HUES6 (cell line): Measurements from ENCODE around the gene PUS7L.

Source experiments
- H3K27ac ChIP-seq: 2 replicates; pipeline ENCODE4 v1.7.0; 2013; ENCODE audit warnings: low read depth, mild to moderate bottlenecking, low read length, inconsistent platforms
- H3K27me3 ChIP-seq: 2 replicates; pipeline ENCODE4 v1.6.1; 2013; ENCODE audit warnings: low read length; ENCODE audit not compliant: control insufficient read depth, insufficient read depth
- H3K36me3 ChIP-seq: 2 replicates; pipeline ENCODE4 v1.6.1; 2013; ENCODE audit warnings: low read length; ENCODE audit not compliant: control insufficient read depth, insufficient read depth
- H3K4me1 ChIP-seq: 2 replicates; pipeline ENCODE4 v1.6.1; 2013; ENCODE audit warnings: low read length; ENCODE audit not compliant: control insufficient read depth, insufficient read depth
- H3K4me3 ChIP-seq: 2 replicates; pipeline ENCODE4 v1.5.1; 2013; ENCODE audit warnings: low read depth, low read length
- H3K9ac ChIP-seq: one replicate; pipeline ENCODE4 v1.6.1; 2013; ENCODE audit warnings: mild to moderate bottlenecking, low read length
- H3K9me3 ChIP-seq: 2 replicates; pipeline ENCODE4 v1.6.1; 2013; ENCODE audit warnings: low read depth, low read length; ENCODE audit not compliant: control insufficient read depth, insufficient read depth

PUS7L gene

DNA sequence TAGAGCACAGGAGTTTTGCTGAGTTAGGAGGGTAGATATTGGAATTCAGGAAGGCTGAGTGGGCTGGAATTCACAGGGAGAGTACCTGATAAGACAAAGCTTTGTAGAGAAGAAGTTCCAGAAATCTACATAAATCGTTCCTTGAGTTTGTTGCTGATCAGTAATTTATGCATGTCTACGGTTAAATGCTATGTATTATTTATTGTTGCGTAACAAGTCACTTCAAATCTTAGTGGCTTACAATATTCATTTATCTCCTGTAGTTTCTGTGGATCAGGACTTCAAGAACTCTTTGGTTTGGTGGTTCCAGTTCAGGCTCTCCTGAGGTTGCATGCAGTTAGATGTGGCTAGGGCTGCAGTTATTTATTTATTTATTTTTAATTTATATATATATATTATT lies 7.8 kb downstream of the PUS7L start:
- Histone ChIP-seq H3K9me3 (no peaks in the 10 kb centered on the region), H3K4me3 (no peak overlapping the region), H3K4me1 (no peaks in the 10 kb centered on the region), H3K27me3 (no peaks in the 10 kb centered on the region), H3K36me3 (peaks cover 17% of the 10 kb centered on the region), H3K27ac (no peak overlapping the region), H3K9ac (no peak overlapping the region)

DNA sequence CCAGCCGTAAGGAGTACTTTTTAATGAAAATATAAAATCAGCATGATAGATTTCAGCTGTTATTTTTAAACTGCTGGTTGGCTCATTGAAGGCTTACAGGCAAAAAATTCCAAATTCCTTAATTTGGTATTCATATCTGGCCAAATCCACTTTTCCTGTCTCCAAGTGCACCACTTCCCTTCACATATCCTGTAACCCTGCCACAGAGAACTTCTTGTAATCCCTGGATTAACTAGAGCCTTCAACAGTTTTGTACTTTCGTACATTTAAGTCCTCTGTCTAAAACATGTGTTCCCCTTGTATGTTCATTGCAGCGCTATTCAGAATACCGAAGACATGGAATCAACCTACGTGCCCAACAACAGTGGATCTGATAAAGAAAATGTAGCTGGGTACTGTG lies 9.6 kb downstream of the PUS7L start:
- H3K27ac ChIP-seq, result no peak overlapping the region
- no peaks in the 10 kb centered on the region for H3K27me3 ChIP-seq
- H3K4me1 ChIP-seq, result no peaks in the 10 kb centered on the region
- H3K36me3 ChIP-seq, result peaks cover 27% of the 10 kb centered on the region
- H3K9me3 ChIP-seq, result no peaks in the 10 kb centered on the region
- H3K4me3 ChIP-seq, result no peak overlapping the region
- no peak overlapping the region for H3K9ac ChIP-seq

DNA sequence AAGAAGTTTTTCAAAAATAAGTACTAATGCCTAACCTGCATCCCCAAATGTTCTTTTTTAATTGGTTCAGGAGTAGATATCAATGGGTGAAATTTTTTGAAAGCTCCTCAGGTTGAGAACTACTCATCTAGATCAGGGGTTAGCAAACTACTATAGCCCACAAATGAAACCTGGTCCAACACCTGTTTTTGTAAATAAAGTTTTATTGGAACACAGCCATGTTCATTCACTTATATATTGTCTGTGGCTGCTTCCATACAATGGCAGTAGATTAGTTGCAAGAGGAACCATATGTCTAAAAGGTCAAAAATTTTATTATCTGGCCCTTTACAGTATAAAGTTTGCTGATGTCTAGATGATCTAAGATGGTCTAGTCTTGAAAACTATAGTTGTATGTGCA lies 13.8 kb downstream of the PUS7L start:
- Histone ChIP-seq H3K4me1 (no peaks in the 10 kb centered on the region), H3K36me3 (peaks cover 41% of the 10 kb centered on the region), H3K27ac (no peak overlapping the region), H3K9me3 (no peaks in the 10 kb centered on the region), H3K9ac (no peak overlapping the region), H3K27me3 (no peaks in the 10 kb centered on the region), H3K4me3 (no peak overlapping the region)

DNA sequence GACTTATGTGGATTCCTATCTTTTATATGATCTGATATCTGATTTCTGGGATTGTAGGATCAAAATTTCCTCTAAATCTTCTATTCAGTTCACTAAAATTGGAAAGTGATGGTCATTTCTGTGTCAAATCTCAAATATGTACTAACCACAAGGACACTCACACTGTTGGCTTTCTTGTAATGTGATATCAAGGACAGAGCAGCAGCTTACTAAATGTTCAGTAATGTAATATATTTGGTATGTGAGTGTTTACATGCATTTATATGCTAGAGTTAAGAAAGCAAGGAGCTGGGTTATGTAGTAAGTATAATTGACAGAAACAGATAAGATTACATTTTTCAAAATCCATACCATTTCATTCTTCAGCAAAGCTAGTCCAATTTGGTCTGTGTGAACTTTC lies 16.5 kb downstream of the PUS7L start:
- H3K4me3 ChIP-seq, result no peak overlapping the region
- H3K9me3 ChIP-seq, result no peaks in the 10 kb centered on the region
- no peak overlapping the region for H3K27ac ChIP-seq
- no peaks in the 10 kb centered on the region for H3K4me1 ChIP-seq
- no peak overlapping the region for H3K9ac ChIP-seq
- H3K36me3 ChIP-seq, result peaks cover 44% of the 10 kb centered on the region
- no peaks in the 10 kb centered on the region for H3K27me3 ChIP-seq

DNA sequence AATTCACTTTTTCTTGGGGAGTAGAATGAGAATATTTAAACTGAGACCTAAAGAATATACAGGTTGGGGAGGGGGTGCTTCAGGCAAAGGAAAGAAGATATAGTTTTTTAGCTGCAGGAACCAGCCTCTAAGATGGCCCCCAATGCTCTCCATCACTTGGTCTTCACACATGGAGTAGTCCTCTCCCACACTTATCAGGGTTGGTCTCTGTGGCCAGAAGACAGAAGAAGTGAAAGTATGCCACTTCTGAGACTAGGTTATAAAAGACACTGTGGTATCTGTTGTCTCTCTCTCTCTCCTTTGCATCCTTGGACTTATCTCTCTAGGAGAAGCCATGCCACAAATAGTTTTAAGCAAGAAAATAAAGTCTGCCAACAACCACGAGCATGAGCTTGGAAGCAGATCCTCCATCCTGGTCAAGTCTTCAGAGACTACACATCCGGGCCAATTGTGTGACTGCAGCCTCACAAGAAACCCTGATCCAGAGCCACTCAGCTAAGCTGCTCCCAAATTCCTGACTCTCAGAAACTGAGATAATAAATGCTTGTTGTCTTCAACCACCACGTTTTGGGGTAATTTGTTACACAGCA lies 18.0 kb downstream of the PUS7L start:
- no peak overlapping the region for H3K9ac ChIP-seq
- no peak overlapping the region for H3K4me3 ChIP-seq
- H3K36me3 ChIP-seq, result peaks cover 49% of the 10 kb centered on the region
- no peak overlapping the region for H3K27ac ChIP-seq
- H3K4me1 ChIP-seq, result no peaks in the 10 kb centered on the region
- H3K27me3 ChIP-seq, result no peaks in the 10 kb centered on the region
- H3K9me3 ChIP-seq, result no peaks in the 10 kb centered on the region

DNA sequence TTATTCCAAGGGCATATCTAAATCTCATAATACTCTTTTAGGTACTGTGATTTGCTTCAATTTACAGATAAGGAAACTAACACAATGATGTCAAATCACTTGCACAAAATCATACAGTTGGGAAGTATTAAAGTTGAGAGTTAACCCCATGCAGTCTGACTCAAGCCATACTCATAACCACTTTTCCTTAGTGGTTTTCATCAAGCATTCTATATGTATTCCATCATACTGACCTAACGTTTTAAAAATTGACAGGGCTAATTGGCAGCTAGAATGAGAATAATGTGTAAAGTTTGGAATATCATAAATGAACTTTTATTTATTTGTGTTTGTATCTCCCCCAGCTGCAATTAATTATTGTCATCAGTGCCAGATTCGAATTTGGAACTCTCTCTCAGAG lies 20.9 kb downstream of the PUS7L start:
- Histone ChIP-seq H3K27ac (no peak overlapping the region), H3K9me3 (no peaks in the 10 kb centered on the region), H3K4me3 (no peak overlapping the region), H3K27me3 (no peaks in the 10 kb centered on the region), H3K36me3 (peaks cover 36% of the 10 kb centered on the region), H3K9ac (no peak overlapping the region), H3K4me1 (no peaks in the 10 kb centered on the region)

DNA sequence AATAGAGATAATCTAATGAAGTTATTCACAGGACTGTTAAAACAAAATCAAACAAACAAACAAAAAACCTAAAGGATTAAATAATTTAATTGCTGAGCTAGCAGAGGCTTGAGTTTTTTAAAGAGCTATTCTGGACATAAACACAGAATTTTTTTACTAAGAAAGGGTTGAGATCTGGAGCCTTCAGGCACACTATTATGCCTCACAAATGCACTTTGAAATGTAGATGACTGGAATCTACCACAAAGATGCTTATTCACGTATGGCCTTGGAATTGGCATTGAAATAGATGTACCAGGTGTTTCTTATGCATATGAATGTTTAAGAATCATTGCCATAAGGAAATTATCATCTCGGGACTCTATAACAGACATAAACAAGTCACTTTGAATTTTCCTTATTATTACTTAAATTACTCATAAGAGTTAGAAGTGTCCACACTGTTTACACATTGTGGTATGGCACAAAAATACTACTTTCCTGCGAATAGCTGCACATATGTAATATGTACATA lies 21.6 kb downstream of the PUS7L start:
- H3K36me3 ChIP-seq, result peaks cover 35% of the 10 kb centered on the region

DNA sequence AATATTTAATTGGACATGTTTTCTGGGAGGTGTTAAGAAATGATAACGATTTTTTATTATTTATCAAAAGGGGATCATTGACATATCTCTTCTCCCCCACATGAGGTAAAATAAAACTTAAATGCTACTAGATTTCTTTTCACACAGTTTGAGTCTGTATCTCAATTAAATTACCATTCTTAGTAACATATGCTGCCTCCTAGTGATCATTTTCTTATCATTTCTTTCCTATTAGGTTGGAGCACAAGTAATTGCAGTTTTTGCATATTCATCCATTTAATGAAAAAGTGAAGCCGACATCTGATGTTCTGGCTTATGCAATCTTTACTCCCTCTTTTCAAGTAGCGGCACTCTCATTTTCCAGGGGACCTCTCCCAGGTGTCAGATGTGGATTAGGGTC lies 24.9 kb downstream of the PUS7L start:
- Histone ChIP-seq H3K27ac (no peak overlapping the region), H3K9ac (no peak overlapping the region), H3K36me3 (peaks cover 43% of the 10 kb centered on the region), H3K27me3 (no peaks in the 10 kb centered on the region), H3K4me1 (no peaks in the 10 kb centered on the region), H3K4me3 (no peak overlapping the region), H3K9me3 (no peaks in the 10 kb centered on the region)

More for the DNA sequence above, 21.6 kb downstream of the PUS7L start:
- Histone ChIP-seq H3K4me3 (no peak overlapping the region), H3K27ac (no peak overlapping the region), H3K27me3 (no peaks in the 10 kb centered on the region), H3K9ac (no peak overlapping the region), H3K4me1 (no peaks in the 10 kb centered on the region), H3K9me3 (no peaks in the 10 kb centered on the region)

DNA sequence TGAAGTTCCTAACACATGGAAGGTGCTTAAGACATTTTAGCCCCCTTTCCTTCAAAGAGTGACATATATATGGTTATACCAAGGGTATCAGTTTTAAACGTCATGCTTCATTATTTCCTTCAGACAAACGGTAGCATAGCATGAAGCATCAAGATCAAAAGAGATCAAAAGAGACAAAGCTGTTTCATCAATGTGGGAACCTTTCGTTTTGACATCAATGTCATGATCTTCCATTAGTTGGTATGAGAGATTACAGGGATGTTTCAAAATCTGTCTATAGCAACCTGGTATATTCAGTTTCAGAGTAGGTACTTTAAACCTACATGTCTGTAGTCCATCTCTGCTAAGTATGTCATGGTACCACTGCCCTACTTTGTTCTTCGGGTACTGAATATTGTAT lies 28.3 kb downstream of the PUS7L start:
- Histone ChIP-seq H3K9ac (no peak overlapping the region), H3K36me3 (peaks cover 29% of the 10 kb centered on the region), H3K4me3 (no peak overlapping the region), H3K9me3 (no peaks in the 10 kb centered on the region), H3K27me3 (no peaks in the 10 kb centered on the region), H3K4me1 (no peaks in the 10 kb centered on the region), H3K27ac (no peak overlapping the region)

DNA sequence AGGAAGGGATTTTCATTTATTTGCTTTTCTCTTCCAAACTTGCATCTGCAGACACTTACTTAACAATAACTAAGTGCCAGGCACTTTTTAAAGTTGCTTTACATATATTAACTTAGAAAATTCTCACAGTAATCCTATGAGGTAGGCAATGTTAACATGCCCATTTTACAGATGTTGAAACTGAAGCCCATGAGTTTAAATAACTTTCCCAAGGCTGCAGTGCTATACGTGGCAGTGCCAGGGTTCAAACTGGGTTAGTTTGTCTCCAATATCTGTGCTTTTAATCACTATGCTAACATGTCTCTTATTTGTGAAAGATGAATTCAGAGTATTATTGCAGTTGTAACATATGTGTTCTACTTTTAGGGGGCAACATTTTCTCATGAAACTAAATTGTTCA lies 29.9 kb downstream of the PUS7L start:
- H3K27ac ChIP-seq, result no peak overlapping the region
- peaks cover 1% of the 10 kb centered on the region; the same call in 1 of the 2 replicates for H3K4me1 ChIP-seq
- H3K9ac ChIP-seq, result no peak overlapping the region
- H3K4me3 ChIP-seq, result no peak overlapping the region
- H3K9me3 ChIP-seq, result no peaks in the 10 kb centered on the region
- peaks cover 25% of the 10 kb centered on the region for H3K36me3 ChIP-seq
- H3K27me3 ChIP-seq, result no peaks in the 10 kb centered on the region

DNA sequence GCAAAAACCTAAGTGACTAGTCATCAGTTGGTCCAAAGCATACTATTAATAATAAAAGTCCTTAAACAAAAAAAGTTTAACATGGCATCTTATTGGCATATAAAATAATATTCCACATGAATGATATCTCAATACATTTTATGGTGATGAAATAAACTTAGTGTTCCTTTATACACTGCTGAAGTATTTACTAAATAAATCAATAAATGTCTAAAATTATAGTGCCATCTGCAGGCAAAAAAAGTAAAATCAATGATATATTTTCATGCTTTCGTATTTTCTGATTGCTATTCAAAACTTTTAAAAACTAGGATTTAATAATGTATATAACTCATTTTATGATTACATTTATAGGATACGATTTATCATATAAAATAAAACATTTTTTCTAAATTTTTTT lies 30.5 kb downstream of the PUS7L start:
- H3K27me3 ChIP-seq, result no peaks in the 10 kb centered on the region
- H3K4me1 ChIP-seq, result peaks cover 7% of the 10 kb centered on the region
- H3K27ac ChIP-seq, result no peak overlapping the region
- H3K4me3 ChIP-seq, result no peak overlapping the region
- H3K36me3 ChIP-seq, result peaks cover 24% of the 10 kb centered on the region
- H3K9ac ChIP-seq, result no peak overlapping the region
- H3K9me3 ChIP-seq, result no peaks in the 10 kb centered on the region

DNA sequence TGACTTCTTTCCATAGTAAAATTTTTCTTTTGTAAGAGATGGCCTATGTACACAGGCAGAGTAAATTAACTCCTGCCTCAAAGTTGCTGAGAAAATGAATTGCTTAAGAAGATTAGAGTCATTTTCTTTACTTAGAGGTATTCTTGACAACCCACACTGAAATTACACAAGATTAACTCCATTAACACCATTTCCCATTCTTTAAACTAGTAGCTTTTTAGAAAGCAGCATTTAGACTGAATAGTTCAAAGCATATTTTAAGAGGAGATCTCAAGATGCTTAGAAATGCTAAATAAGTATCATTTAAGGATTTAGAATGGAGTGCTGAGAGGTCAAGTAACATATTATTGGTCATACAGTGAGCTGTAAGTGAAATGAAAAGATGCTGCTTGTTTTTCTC lies 35.5 kb downstream of the PUS7L start:
- H3K9ac ChIP-seq, result no peak overlapping the region
- no peaks in the 10 kb centered on the region for H3K36me3 ChIP-seq
- no peak overlapping the region for H3K4me3 ChIP-seq
- no peak overlapping the region for H3K27ac ChIP-seq
- H3K27me3 ChIP-seq, result no peaks in the 10 kb centered on the region
- H3K9me3 ChIP-seq, result no peaks in the 10 kb centered on the region
- peaks cover 7% of the 10 kb centered on the region for H3K4me1 ChIP-seq
